Right lobe of liver (tissue), 4 donors: ENCODE results near the gene CNNM1.

Experiments used
- POLR2A ChIP-seq: fragments of 450-650 bp; IDR thresholded peaks from one replicate; pipeline ENCODE4 v1.6.1; 2017; ENCODE audit warnings: antibody characterized with exemption, mild to moderate bottlenecking
- TF ChIP-seq, protein P1 (sequence below), 4 donors: fragments of 200-600 bp in 3 of 4; fragments of 450-650 bp in 1 of 4; IDR thresholded peaks; one replicate each; pipeline versions ENCODE4 v1.5.1 to v1.8.0; 2016 to 2022; ENCODE audit warnings: antibody characterized with exemption in 4 of 4, mild to moderate bottlenecking in 2 of 4
- donor health status: DM: no; HTN: no; CAD: no.
- donor health status: DM: no; HTN: no; CAD: no.
- donor health status: DM: no; HTN: yes; CAD: no.

DNA sequence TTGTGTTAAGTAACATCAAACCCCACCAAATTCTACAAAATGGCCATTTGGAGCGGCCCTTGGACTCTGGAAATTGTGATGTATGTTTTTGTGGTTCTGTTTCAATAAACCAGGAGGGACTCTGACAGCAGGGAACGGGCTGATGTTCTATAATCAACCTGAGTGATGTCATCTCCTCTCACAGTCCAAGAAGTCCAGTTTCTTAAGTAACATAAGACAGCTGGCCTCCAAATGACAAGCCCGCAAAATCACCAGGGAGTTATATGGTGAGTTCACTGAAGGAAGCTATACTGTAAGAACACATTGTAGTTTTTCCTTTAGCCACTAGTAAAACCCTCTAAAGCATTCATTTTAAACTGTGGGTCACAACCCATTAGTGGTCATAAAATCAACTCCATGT lies 67.3 kb downstream of the CNNM1 start:
- TF ChIP-seq, protein P1, sequence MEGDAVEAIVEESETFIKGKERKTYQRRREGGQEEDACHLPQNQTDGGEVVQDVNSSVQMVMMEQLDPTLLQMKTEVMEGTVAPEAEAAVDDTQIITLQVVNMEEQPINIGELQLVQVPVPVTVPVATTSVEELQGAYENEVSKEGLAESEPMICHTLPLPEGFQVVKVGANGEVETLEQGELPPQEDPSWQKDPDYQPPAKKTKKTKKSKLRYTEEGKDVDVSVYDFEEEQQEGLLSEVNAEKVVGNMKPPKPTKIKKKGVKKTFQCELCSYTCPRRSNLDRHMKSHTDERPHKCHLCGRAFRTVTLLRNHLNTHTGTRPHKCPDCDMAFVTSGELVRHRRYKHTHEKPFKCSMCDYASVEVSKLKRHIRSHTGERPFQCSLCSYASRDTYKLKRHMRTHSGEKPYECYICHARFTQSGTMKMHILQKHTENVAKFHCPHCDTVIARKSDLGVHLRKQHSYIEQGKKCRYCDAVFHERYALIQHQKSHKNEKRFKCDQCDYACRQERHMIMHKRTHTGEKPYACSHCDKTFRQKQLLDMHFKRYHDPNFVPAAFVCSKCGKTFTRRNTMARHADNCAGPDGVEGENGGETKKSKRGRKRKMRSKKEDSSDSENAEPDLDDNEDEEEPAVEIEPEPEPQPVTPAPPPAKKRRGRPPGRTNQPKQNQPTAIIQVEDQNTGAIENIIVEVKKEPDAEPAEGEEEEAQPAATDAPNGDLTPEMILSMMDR (IDR thresholded peaks at IDR 0.05) = no peak
- no peak for TF ChIP-seq POLR2A
